ENCODE data around the gene TPM1.

The TPM1 gene

GRCh38 chr15:63015618-63016017 lies 26.9 kb upstream of the TPM1 start:
- Histone ChIP-seq H3K9me3 (ENCODE audit: control insufficient read depth, low read length) (no peaks in the 10 kb centered on the region), H3K4me3 (ENCODE audit: insufficient read depth, low read depth, low read length) (no peak overlapping the region), H3K36me3 (ENCODE audit: control insufficient read depth, insufficient read depth, low read length) (no peaks in the 10 kb centered on the region), H3K27ac (ENCODE audit: insufficient read depth, low read depth, low read length, poor library complexity, severe bottlenecking) (no peak overlapping the region), H3K4me1 (ENCODE audit: control insufficient read depth, insufficient read depth, low read length) (peaks cover 24% of the 10 kb centered on the region), H3K27me3 (ENCODE audit: control insufficient read depth, insufficient read depth, low read length, poor library complexity, severe bottlenecking) (no peaks in the 10 kb centered on the region)
- 94 to 97% methylated on average over 1 of the region's 1 CpG for WGBS, 2 experiments

GRCh38 chr15:63016234-63016633 lies 26.3 kb upstream of the TPM1 start:
- H3K4me3 ChIP-seq (ENCODE audit: insufficient read depth, low read depth, low read length) = no peak overlapping the region
- no peaks in the 10 kb centered on the region for H3K27me3 ChIP-seq (ENCODE audit: control insufficient read depth, insufficient read depth, low read length, poor library complexity, severe bottlenecking)
- 100% methylated on average over 2 of the region's 2 CpGs for WGBS, 2 experiments
- H3K9me3 ChIP-seq (ENCODE audit: control insufficient read depth, low read length) = no peaks in the 10 kb centered on the region
- no peak overlapping the region for H3K27ac ChIP-seq (ENCODE audit: insufficient read depth, low read depth, low read length, poor library complexity, severe bottlenecking)
- H3K4me1 ChIP-seq (ENCODE audit: control insufficient read depth, insufficient read depth, low read length) = peaks cover 24% of the 10 kb centered on the region
- no peaks in the 10 kb centered on the region for H3K36me3 ChIP-seq (ENCODE audit: control insufficient read depth, insufficient read depth, low read length)

GRCh38 chr15:63018639-63019038 lies 23.9 kb upstream of the TPM1 start:
- no peaks in the 10 kb centered on the region for H3K9me3 ChIP-seq (ENCODE audit: control insufficient read depth, low read length)
- peaks cover 19% of the 10 kb centered on the region for H3K4me1 ChIP-seq (ENCODE audit: control insufficient read depth, insufficient read depth, low read length)
- no peak overlapping the region for H3K27ac ChIP-seq (ENCODE audit: insufficient read depth, low read depth, low read length, poor library complexity, severe bottlenecking)
- H3K36me3 ChIP-seq (ENCODE audit: control insufficient read depth, insufficient read depth, low read length) = no peaks in the 10 kb centered on the region
- H3K27me3 ChIP-seq (ENCODE audit: control insufficient read depth, insufficient read depth, low read length, poor library complexity, severe bottlenecking) = no peaks in the 10 kb centered on the region
- no peak overlapping the region for H3K4me3 ChIP-seq (ENCODE audit: insufficient read depth, low read depth, low read length)
- 90 to 94% methylated on average over 1 of the region's 1 CpG for WGBS, 2 experiments

GRCh38 chr15:63019511-63020109 lies 22.9 kb upstream of the TPM1 start:
- H3K27me3 ChIP-seq (ENCODE audit: control insufficient read depth, insufficient read depth, low read length, poor library complexity, severe bottlenecking) = no peaks in the 10 kb centered on the region
- peaks cover 10% of the 10 kb centered on the region for H3K4me1 ChIP-seq (ENCODE audit: control insufficient read depth, insufficient read depth, low read length)
- no peak overlapping the region for H3K4me3 ChIP-seq (ENCODE audit: insufficient read depth, low read depth, low read length)
- H3K9me3 ChIP-seq (ENCODE audit: control insufficient read depth, low read length) = no peaks in the 10 kb centered on the region
- WGBS, 2 experiments = 52 to 54% methylated on average over 9 of the region's 9 CpGs
- no peaks in the 10 kb centered on the region for H3K36me3 ChIP-seq (ENCODE audit: control insufficient read depth, insufficient read depth, low read length)
- H3K27ac ChIP-seq (ENCODE audit: insufficient read depth, low read depth, low read length, poor library complexity, severe bottlenecking) = no peak overlapping the region

GRCh38 chr15:63020128-63020527 lies 22.4 kb upstream of the TPM1 start:
- Histone ChIP-seq H3K9me3 (ENCODE audit: control insufficient read depth, low read length) (no peaks in the 10 kb centered on the region), H3K27ac (ENCODE audit: insufficient read depth, low read depth, low read length, poor library complexity, severe bottlenecking) (no peak overlapping the region), H3K4me1 (ENCODE audit: control insufficient read depth, insufficient read depth, low read length) (peaks cover 6% of the 10 kb centered on the region), H3K4me3 (ENCODE audit: insufficient read depth, low read depth, low read length) (no peak overlapping the region), H3K36me3 (ENCODE audit: control insufficient read depth, insufficient read depth, low read length) (no peaks in the 10 kb centered on the region), H3K27me3 (ENCODE audit: control insufficient read depth, insufficient read depth, low read length, poor library complexity, severe bottlenecking) (no peaks in the 10 kb centered on the region)
- 85 to 86% methylated on average over 1 to 3 of the region's 3 CpGs for WGBS, 2 experiments

- H3K27me3 ChIP-seq (ENCODE audit: control insufficient read depth, insufficient read depth, low read length, poor library complexity, severe bottlenecking) = no peaks in the 10 kb centered on the region
- 77 to 80% methylated on average over 6 to 7 of the region's 7 CpGs for WGBS, 2 experiments
- H3K9me3 ChIP-seq (ENCODE audit: control insufficient read depth, low read length) = no peaks in the 10 kb centered on the region
- H3K4me1 ChIP-seq (ENCODE audit: control insufficient read depth, insufficient read depth, low read length) = peaks cover 6% of the 10 kb centered on the region
- no peaks in the 10 kb centered on the region for H3K36me3 ChIP-seq (ENCODE audit: control insufficient read depth, insufficient read depth, low read length)
- no peak overlapping the region for H3K4me3 ChIP-seq (ENCODE audit: insufficient read depth, low read depth, low read length)
- H3K27ac ChIP-seq (ENCODE audit: insufficient read depth, low read depth, low read length, poor library complexity, severe bottlenecking) = no peak overlapping the region
These were observed 21.7 kb upstream of the TPM1 start for GRCh38 chr15:63020759-63021430.

GRCh38 chr15:63022181-63022580 lies 20.4 kb upstream of the TPM1 start:
- H3K4me1 ChIP-seq (ENCODE audit: control insufficient read depth, insufficient read depth, low read length) = peaks cover 6% of the 10 kb centered on the region
- no peaks in the 10 kb centered on the region for H3K9me3 ChIP-seq (ENCODE audit: control insufficient read depth, low read length)
- H3K36me3 ChIP-seq (ENCODE audit: control insufficient read depth, insufficient read depth, low read length) = no peaks in the 10 kb centered on the region
- H3K27ac ChIP-seq (ENCODE audit: insufficient read depth, low read depth, low read length, poor library complexity, severe bottlenecking) = no peak overlapping the region
- H3K4me3 ChIP-seq (ENCODE audit: insufficient read depth, low read depth, low read length) = no peak overlapping the region
- 88 to 97% methylated on average over 2 of the region's 2 CpGs for WGBS, 2 experiments
- H3K27me3 ChIP-seq (ENCODE audit: control insufficient read depth, insufficient read depth, low read length, poor library complexity, severe bottlenecking) = no peaks in the 10 kb centered on the region

GRCh38 chr15:63022663-63023062 lies 19.9 kb upstream of the TPM1 start:
- Histone ChIP-seq H3K9me3 (ENCODE audit: control insufficient read depth, low read length) (no peaks in the 10 kb centered on the region), H3K36me3 (ENCODE audit: control insufficient read depth, insufficient read depth, low read length) (no peaks in the 10 kb centered on the region), H3K4me3 (ENCODE audit: insufficient read depth, low read depth, low read length) (no peak overlapping the region), H3K27me3 (ENCODE audit: control insufficient read depth, insufficient read depth, low read length, poor library complexity, severe bottlenecking) (no peaks in the 10 kb centered on the region), H3K27ac (ENCODE audit: insufficient read depth, low read depth, low read length, poor library complexity, severe bottlenecking) (no peak overlapping the region), H3K4me1 (ENCODE audit: control insufficient read depth, insufficient read depth, low read length) (peaks cover 6% of the 10 kb centered on the region)

- Histone ChIP-seq H3K36me3 (ENCODE audit: control insufficient read depth, insufficient read depth, low read length) (no peaks in the 10 kb centered on the region), H3K27ac (ENCODE audit: insufficient read depth, low read depth, low read length, poor library complexity, severe bottlenecking) (no peak overlapping the region), H3K4me3 (ENCODE audit: insufficient read depth, low read depth, low read length) (no peak overlapping the region), H3K4me1 (ENCODE audit: control insufficient read depth, insufficient read depth, low read length) (peaks cover 6% of the 10 kb centered on the region), H3K9me3 (ENCODE audit: control insufficient read depth, low read length) (no peaks in the 10 kb centered on the region), H3K27me3 (ENCODE audit: control insufficient read depth, insufficient read depth, low read length, poor library complexity, severe bottlenecking) (no peaks in the 10 kb centered on the region)
- 90 to 98% methylated on average over 3 of the region's 3 CpGs for WGBS, 2 experiments
These were observed 19.1 kb upstream of the TPM1 start for GRCh38 chr15:63023351-63023945.

- Histone ChIP-seq H3K4me1 (ENCODE audit: control insufficient read depth, insufficient read depth, low read length) (no peaks in the 10 kb centered on the region), H3K4me3 (ENCODE audit: insufficient read depth, low read depth, low read length) (no peak overlapping the region), H3K27me3 (ENCODE audit: control insufficient read depth, insufficient read depth, low read length, poor library complexity, severe bottlenecking) (no peaks in the 10 kb centered on the region), H3K36me3 (ENCODE audit: control insufficient read depth, insufficient read depth, low read length) (no peaks in the 10 kb centered on the region), H3K9me3 (ENCODE audit: control insufficient read depth, low read length) (no peaks in the 10 kb centered on the region), H3K27ac (ENCODE audit: insufficient read depth, low read depth, low read length, poor library complexity, severe bottlenecking) (no peak overlapping the region)
- WGBS, 2 experiments = 92 to 93% methylated on average over 5 of the region's 6 CpGs
These were observed 17.1 kb upstream of the TPM1 start for GRCh38 chr15:63025460-63025859.

Data from ectodermal cell (in vitro differentiated cells).